HepG2 (cell line): Measurements from ENCODE around the gene PLIN4. TPM values are rescaled to one million over a fixed set of nuclear protein-coding genes. Genes with fewer than 3 reads are reported as not detected.

Experiments
- GPN1 ChIP-seq: sonication (generic); formaldehyde crosslinking; IDR thresholded peaks from 2 replicates; pipeline ENCODE4 v1.5.1; 2020; ENCODE audit warnings: missing genetic modification reagents, borderline replicate concordance
- KDM5B ChIP-seq: sonication (generic); formaldehyde crosslinking; IDR thresholded peaks from 2 replicates; pipeline ENCODE4 v1.4.0; 2020; ENCODE audit warnings: missing genetic modification reagents, mild to moderate bottlenecking, borderline replicate concordance
- MAF1 ChIP-seq: sonication (generic); formaldehyde crosslinking; IDR thresholded peaks from 2 replicates; pipeline ENCODE4 v1.5.0; 2020; ENCODE audit warnings: missing genetic modification reagents, borderline replicate concordance
- NCOR1 ChIP-seq: fragments of 200-600 bp; sonication (generic); IDR thresholded peaks from 2 replicates; pipeline ENCODE4 v1.7.0; 2017; ENCODE audit warnings: antibody characterized with exemption, low read length, borderline replicate concordance
- NR2C2 ChIP-seq: sonication (generic); formaldehyde crosslinking; IDR thresholded peaks from 2 replicates; pipeline ENCODE4 v1.4.0; 2020; ENCODE audit warnings: missing genetic modification reagents, mild to moderate bottlenecking, moderate library complexity, borderline replicate concordance
- ONECUT2 ChIP-seq: sonication (generic); formaldehyde crosslinking; IDR thresholded peaks from 2 replicates; pipeline ENCODE4 v1.4.0; 2020; ENCODE audit warnings: missing genetic modification reagents
- SAP130 ChIP-seq: IDR thresholded peaks from 2 replicates; pipeline ENCODE4 v1.6.1; 2016; ENCODE audit warnings: low read depth
- SP2 ChIP-seq: sonication (generic); formaldehyde crosslinking; IDR thresholded peaks from 2 replicates; pipeline ENCODE4 v1.5.1; 2020; ENCODE audit warnings: mild to moderate bottlenecking, missing genetic modification reagents
- SPEN ChIP-seq: sonication (generic); formaldehyde crosslinking; IDR thresholded peaks from 2 replicates; pipeline ENCODE4 v1.5.1; 2020; ENCODE audit warnings: low read depth, mild to moderate bottlenecking, missing genetic modification reagents
- TCF7 ChIP-seq: sonication (generic); IDR thresholded peaks from 2 replicates; pipeline ENCODE4 v1.6.1; 2016; ENCODE audit warnings: antibody characterized with exemption, low read depth
- TGIF2 ChIP-seq: IDR thresholded peaks from 2 replicates; pipeline ENCODE4 v1.6.1; 2016; ENCODE audit warnings: control low read depth, missing compliant biosample characterization
- ZFP36 ChIP-seq: fragments of 150-350 bp; IDR thresholded peaks from 2 replicates; pipeline ENCODE4 v1.6.1; 2018; ENCODE audit warnings: borderline replicate concordance, low read length, low read depth; ENCODE audit not compliant: partially characterized antibody
- ZMYM3 ChIP-seq: sonication (generic); formaldehyde crosslinking; IDR thresholded peaks from 2 replicates; pipeline ENCODE4 v1.5.1; 2020; ENCODE audit warnings: mild to moderate bottlenecking, missing genetic modification reagents
- ZNF142 ChIP-seq: sonication (generic); formaldehyde crosslinking; IDR thresholded peaks from 2 replicates; pipeline ENCODE4 v1.4.0; 2020; ENCODE audit warnings: missing genetic modification reagents
- ZNF160 ChIP-seq: sonication (generic); formaldehyde crosslinking; IDR thresholded peaks from 2 replicates; pipeline ENCODE4 v1.8.0; 2022; ENCODE audit warnings: mild to moderate bottlenecking, inconsistent platforms, missing genetic modification reagents
- ZNF230 ChIP-seq: sonication (generic); formaldehyde crosslinking; IDR thresholded peaks from 2 replicates; pipeline ENCODE4 v1.4.0; 2020; ENCODE audit warnings: mild to moderate bottlenecking, missing genetic modification reagents
- ZNF232 ChIP-seq: sonication (generic); formaldehyde crosslinking; IDR thresholded peaks from 2 replicates; pipeline ENCODE4 v1.4.0; 2020; ENCODE audit warnings: missing genetic modification reagents, borderline replicate concordance
- ZNF552 ChIP-seq: sonication (generic); formaldehyde crosslinking; IDR thresholded peaks from 2 replicates; pipeline ENCODE4 v1.9.0; 2022; ENCODE audit warnings: missing genetic modification reagents, mild to moderate bottlenecking, borderline replicate concordance
- ZNF570 ChIP-seq: sonication (generic); formaldehyde crosslinking; IDR thresholded peaks from 2 replicates; pipeline ENCODE4 v1.4.0; 2020; ENCODE audit warnings: mild to moderate bottlenecking, missing genetic modification reagents, borderline replicate concordance
- polyA plus RNA-seq, 8 experiments: library from polyadenylated mRNA; depleted of rRNA in 3 of 8; stranded (reverse) in 7 of 8; unstranded in 1 of 8; fragments of >200 nt; fragmentation: Illumina TruSeq in 4 of 8; extraction: Trizol in 4 of 8; gene quantifications; 2 replicates each; pipeline versions ENCODE4 v1.2.1 to v1.2.3, GENCODE V29; 2011 to 2016; ENCODE audit warnings: low read depth in 4 of 8, missing spikeins in 1 of 8, mixed read lengths in 1 of 8; ENCODE audit not compliant: insufficient read depth in 1 of 8
- total RNA-seq, 5 experiments: library from RNA; depleted of rRNA; stranded (reverse); fragments of >200 nt; fragmentation: Illumina TruSeq; extraction: Trizol; gene quantifications; 2 replicates each; pipeline ENCODE4 v1.2.3, GENCODE V29; 2016; ENCODE audit warnings: low read depth in 1 of 5
- TF ChIP-seq, protein P1 (sequence below): sonication (generic); formaldehyde crosslinking; IDR thresholded peaks from 2 replicates; pipeline ENCODE4 v1.5.0; 2020; ENCODE audit warnings: missing genetic modification reagents
- TF ChIP-seq, protein P2 (sequence below): sonication (generic); formaldehyde crosslinking; IDR thresholded peaks from 2 replicates; pipeline ENCODE4 v1.4.0; 2020; ENCODE audit warnings: missing genetic modification reagents, borderline replicate concordance

Gene PLIN4
- total and polyA plus RNA-seq, 2 of the 13 experiments (the other 11 are each of a cell fraction or from before 2014, with no cell fraction given), result 1.1 to 1.3 TPM

DNA sequence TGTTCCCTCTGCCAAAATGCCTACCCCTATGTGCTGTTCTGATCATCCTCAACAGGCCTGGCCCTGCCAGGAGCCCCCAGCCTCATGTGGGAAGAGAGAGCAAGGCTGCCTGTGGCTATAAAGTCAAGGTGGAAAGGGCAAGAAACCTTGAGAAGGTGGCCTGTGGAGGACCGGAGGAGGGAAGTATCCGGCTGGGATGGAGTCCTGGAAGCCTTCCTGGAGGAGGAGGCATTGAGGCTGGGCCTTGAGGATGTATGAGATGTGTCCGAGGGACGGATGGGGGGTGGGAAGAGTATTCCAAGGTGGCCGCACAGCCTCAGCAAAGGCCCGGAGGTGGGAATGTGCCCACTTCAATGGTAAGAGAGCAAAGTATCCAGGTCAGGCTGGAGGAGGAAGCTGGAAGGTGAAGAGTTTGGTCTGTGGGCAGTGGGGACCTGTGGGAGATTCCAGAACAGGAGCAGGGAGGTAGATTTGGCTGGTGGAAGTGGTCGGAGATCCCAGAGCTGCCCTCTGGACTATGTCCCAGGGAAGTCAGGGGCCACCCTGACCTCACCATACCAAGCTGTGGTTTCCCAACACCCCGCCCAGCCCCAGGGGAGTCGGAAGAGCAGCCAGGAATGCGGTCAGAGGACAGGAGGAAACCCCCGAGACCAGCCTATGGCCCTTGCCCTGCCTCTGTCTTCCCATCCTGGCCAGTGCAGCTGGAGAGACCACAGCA lies 3.0 kb upstream of the PLIN4 start (continued):
- TF ChIP-seq NCOR1, result peak; percentile 49; the same call in 1 of the 2 replicates
- TF ChIP-seq MAF1 (CRISPR knock-in tag), result no peak
- no peak for TF ChIP-seq ZNF570 (CRISPR knock-in tag)
- peak; percentile 67; the same call in 1 of the 2 replicates for TF ChIP-seq SPEN
- TF ChIP-seq GPN1 (CRISPR knock-in tag), result no peak
- no peak for TF ChIP-seq ZNF160 (CRISPR knock-in tag)
- peak; percentile 57 for TF ChIP-seq SAP130 (CRISPR knock-in tag)
- TF ChIP-seq ZNF230, result no peak
- no peak for TF ChIP-seq ONECUT2 (CRISPR knock-in tag)
- TF ChIP-seq KDM5B, result 0 out of 2 replicates have a peak, but pooled peaks have one; percentile 6
- no peak for TF ChIP-seq ZNF552
- TF ChIP-seq ZNF232 (CRISPR knock-in tag), result no peak
- peak; percentile 95 for TF ChIP-seq ZFP36
- TF ChIP-seq TGIF2 (CRISPR knock-in tag), result no peak
- TF ChIP-seq, protein P1, sequence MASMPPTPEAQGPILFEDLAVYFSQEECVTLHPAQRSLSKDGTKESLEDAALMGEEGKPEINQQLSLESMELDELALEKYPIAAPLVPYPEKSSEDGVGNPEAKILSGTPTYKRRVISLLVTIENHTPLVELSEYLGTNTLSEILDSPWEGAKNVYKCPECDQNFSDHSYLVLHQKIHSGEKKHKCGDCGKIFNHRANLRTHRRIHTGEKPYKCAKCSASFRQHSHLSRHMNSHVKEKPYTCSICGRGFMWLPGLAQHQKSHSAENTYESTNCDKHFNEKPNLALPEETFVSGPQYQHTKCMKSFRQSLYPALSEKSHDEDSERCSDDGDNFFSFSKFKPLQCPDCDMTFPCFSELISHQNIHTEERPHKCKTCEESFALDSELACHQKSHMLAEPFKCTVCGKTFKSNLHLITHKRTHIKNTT, result no peak
- no peak for TF ChIP-seq TCF7
- TF ChIP-seq SP2, result no peak
- no peak for TF ChIP-seq ZNF142 (CRISPR knock-in tag)
- peak; percentile 78 for TF ChIP-seq ZMYM3 (CRISPR knock-in tag)
- TF ChIP-seq, protein P2, sequence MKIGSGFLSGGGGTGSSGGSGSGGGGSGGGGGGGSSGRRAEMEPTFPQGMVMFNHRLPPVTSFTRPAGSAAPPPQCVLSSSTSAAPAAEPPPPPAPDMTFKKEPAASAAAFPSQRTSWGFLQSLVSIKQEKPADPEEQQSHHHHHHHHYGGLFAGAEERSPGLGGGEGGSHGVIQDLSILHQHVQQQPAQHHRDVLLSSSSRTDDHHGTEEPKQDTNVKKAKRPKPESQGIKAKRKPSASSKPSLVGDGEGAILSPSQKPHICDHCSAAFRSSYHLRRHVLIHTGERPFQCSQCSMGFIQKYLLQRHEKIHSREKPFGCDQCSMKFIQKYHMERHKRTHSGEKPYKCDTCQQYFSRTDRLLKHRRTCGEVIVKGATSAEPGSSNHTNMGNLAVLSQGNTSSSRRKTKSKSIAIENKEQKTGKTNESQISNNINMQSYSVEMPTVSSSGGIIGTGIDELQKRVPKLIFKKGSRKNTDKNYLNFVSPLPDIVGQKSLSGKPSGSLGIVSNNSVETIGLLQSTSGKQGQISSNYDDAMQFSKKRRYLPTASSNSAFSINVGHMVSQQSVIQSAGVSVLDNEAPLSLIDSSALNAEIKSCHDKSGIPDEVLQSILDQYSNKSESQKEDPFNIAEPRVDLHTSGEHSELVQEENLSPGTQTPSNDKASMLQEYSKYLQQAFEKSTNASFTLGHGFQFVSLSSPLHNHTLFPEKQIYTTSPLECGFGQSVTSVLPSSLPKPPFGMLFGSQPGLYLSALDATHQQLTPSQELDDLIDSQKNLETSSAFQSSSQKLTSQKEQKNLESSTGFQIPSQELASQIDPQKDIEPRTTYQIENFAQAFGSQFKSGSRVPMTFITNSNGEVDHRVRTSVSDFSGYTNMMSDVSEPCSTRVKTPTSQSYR (CRISPR knock-in tag), result peak; percentile 66; the same call in 1 of the 2 replicates
- 0 out of 2 replicates have a peak, but pooled peaks have one; percentile 27 for TF ChIP-seq NR2C2 (CRISPR knock-in tag)
